K562 (cell line): Measurements from ENCODE around the gene FTL. TPM values are rescaled to one million over a fixed set of nuclear protein-coding genes. Genes with fewer than 3 reads are reported as not detected.

ENCODE experiments used
- ADNP ChIP-seq: fragments of 200-800 bp; sonication (Bioruptor generic); IDR thresholded peaks from 2 replicates; pipeline ENCODE4 v1.6.1; 2016; ENCODE audit warnings: missing genetic modification characterization, missing compliant biosample characterization
- BCL6 ChIP-seq: fragments of 250-450 bp; sonication (Bioruptor Pico); IDR thresholded peaks from 2 replicates; pipeline ENCODE4 v1.4.0; 2020
- BCOR ChIP-seq: fragments of 450-650 bp; IDR thresholded peaks from 2 replicates; pipeline ENCODE4 v1.6.1; 2016
- CBFA2T3 ChIP-seq: fragments of 450-650 bp; IDR thresholded peaks from 2 replicates; pipeline ENCODE4 v1.6.1; 2017
- CC2D1A ChIP-seq: fragments of 450-650 bp; IDR thresholded peaks from 2 replicates; pipeline ENCODE4 v1.6.1; 2017; ENCODE audit warnings: mild to moderate bottlenecking
- DNMT1 ChIP-seq: fragments of 450-650 bp; IDR thresholded peaks from 2 replicates; pipeline ENCODE4 v1.6.1; 2016; ENCODE audit warnings: antibody characterized with exemption, mild to moderate bottlenecking
- FIP1L1 ChIP-seq: fragments of 200-400 bp; formaldehyde crosslinking; IDR thresholded peaks from 2 replicates; pipeline ENCODE4 v1.6.1; 2018; ENCODE audit warnings: mild to moderate bottlenecking, low read depth, low read length; ENCODE audit not compliant: poor library complexity, severe bottlenecking
- MEF2D ChIP-seq: conservative IDR thresholded peaks from 2 replicates; pipeline ENCODE4 v1.6.1; 2016; ENCODE audit warnings: low read depth, missing genetic modification characterization, missing compliant biosample characterization
- PCBP1 ChIP-seq: fragments of 200-400 bp; formaldehyde crosslinking; IDR thresholded peaks from 2 replicates; pipeline ENCODE4 v1.6.1; 2018; ENCODE audit warnings: mild to moderate bottlenecking, low read depth, low read length; ENCODE audit not compliant: poor library complexity, severe bottlenecking
- PHF8 ChIP-seq: fragments of 200-600 bp; sonication (generic); IDR thresholded peaks from 2 replicates; pipeline ENCODE4 v1.6.1; 2012; ENCODE audit warnings: mixed run types, mild to moderate bottlenecking, inconsistent platforms, low read length, moderate library complexity, borderline replicate concordance
- RFX1 ChIP-seq: fragments of 450-650 bp; IDR thresholded peaks from 2 replicates; pipeline ENCODE4 v1.6.1; 2016; ENCODE audit warnings: mild to moderate bottlenecking, moderate library complexity
- SPI1 ChIP-seq: IDR thresholded peaks from 2 replicates; pipeline ENCODE4 v1.6.1; 2011; ENCODE audit warnings: low read depth, low read length, control low read depth, borderline replicate concordance
- SRF ChIP-seq, 2 experiments: fragments of 250-450, 450-650 bp in 1 of 2; sonication (Bioruptor Pico) in 1 of 2; sonication (generic) in 1 of 2; formaldehyde crosslinking; IDR thresholded peaks; 2 replicates each; pipeline versions ENCODE4 v1.5.0 to v1.5.1; 2020 to 2022; ENCODE audit warnings: mild to moderate bottlenecking in 1 of 2, missing genetic modification reagents in 1 of 2
- SUPT5H ChIP-seq: fragments of 450-650 bp; IDR thresholded peaks from 2 replicates; pipeline ENCODE4 v1.6.1; 2016
- YBX1 ChIP-seq: fragments of 450-650 bp; IDR thresholded peaks from 2 replicates; pipeline ENCODE4 v1.7.1; 2016; ENCODE audit warnings: mild to moderate bottlenecking
- ZFP1 ChIP-seq: fragments of 450-650 bp; formaldehyde crosslinking; IDR thresholded peaks from 2 replicates; pipeline ENCODE4 v1.4.0; 2020; ENCODE audit warnings: mild to moderate bottlenecking, mixed read lengths
- ZFX ChIP-seq: sonication (generic); formaldehyde crosslinking; IDR thresholded peaks from 2 replicates; pipeline ENCODE4 v1.8.0; 2022; ENCODE audit warnings: mild to moderate bottlenecking, missing genetic modification reagents, moderate library complexity
- polyA plus RNA-seq, 8 experiments: library from polyadenylated mRNA; depleted of rRNA in 4 of 8; stranded (reverse) in 5 of 8; unstranded in 3 of 8; fragments of >200 nt; fragmentation: Nextera tagmentation in 2 of 8; fragmentation: Illumina TruSeq in 1 of 8; extraction: Ambion mirVana in 2 of 8; extraction: Trizol in 1 of 8; gene quantifications; 2 replicates each; pipeline versions ENCODE4 v1.2.1 to v1.2.3, GENCODE V29; 2011 to 2014; ENCODE audit warnings: inconsistent platforms in 1 of 8, missing spikeins in 1 of 8
- total RNA-seq, 7 experiments: library from RNA; depleted of rRNA in 6 of 7; stranded (reverse); fragments of >200 nt in 6 of 7; fragmentation: Illumina TruSeq in 2 of 7; extraction: Trizol in 2 of 7; gene quantifications; 2 replicates each; pipeline versions ENCODE4 v1.2.1 to v1.2.3, GENCODE V29; 2011 to 2021; ENCODE audit warnings: low replicate concordance in 1 of 7
- TF ChIP-seq, protein P1 (sequence below): fragments of 200-800 bp; sonication (Bioruptor generic); IDR thresholded peaks from 2 replicates; pipeline ENCODE4 v1.6.1; 2016; ENCODE audit warnings: missing genetic modification characterization, missing compliant biosample characterization

The FTL gene
- total and polyA plus RNA-seq, 9 of the 15 experiments (the other 6 are each of a cell fraction or from before 2014, with no cell fraction given) = 1,231 to 27,415 (median 3,965) TPM

DNA sequence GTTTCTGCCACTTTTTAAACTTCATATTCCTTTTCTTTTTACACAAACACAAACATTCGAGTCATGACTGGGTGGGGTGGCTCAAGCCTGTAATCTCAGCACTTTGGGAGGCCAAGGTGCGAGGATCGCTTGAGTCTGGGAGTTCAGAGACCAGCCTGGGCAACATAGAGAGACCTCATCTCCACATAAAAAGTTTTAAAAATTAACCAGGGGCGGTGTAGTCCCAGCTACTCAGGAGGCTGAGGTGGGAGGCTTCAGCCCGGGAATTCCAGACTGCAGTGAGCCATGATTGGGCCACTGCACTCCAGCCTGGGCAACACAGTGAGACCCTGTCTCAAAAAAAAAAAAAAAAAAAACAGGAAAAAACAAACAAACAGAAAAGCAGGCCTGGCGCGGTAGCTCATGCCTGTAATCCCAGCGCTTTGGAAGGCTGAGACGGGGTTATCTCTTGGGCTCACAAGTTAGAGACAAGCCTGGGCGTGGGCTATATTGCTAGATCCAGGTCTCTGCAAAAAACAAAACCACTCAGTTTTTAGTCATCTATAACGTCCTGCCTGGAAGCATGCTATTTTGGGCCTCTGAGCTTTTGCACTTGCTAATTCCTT is 11.0 kb upstream of the FTL start (continued):
- TF ChIP-seq, protein P1, sequence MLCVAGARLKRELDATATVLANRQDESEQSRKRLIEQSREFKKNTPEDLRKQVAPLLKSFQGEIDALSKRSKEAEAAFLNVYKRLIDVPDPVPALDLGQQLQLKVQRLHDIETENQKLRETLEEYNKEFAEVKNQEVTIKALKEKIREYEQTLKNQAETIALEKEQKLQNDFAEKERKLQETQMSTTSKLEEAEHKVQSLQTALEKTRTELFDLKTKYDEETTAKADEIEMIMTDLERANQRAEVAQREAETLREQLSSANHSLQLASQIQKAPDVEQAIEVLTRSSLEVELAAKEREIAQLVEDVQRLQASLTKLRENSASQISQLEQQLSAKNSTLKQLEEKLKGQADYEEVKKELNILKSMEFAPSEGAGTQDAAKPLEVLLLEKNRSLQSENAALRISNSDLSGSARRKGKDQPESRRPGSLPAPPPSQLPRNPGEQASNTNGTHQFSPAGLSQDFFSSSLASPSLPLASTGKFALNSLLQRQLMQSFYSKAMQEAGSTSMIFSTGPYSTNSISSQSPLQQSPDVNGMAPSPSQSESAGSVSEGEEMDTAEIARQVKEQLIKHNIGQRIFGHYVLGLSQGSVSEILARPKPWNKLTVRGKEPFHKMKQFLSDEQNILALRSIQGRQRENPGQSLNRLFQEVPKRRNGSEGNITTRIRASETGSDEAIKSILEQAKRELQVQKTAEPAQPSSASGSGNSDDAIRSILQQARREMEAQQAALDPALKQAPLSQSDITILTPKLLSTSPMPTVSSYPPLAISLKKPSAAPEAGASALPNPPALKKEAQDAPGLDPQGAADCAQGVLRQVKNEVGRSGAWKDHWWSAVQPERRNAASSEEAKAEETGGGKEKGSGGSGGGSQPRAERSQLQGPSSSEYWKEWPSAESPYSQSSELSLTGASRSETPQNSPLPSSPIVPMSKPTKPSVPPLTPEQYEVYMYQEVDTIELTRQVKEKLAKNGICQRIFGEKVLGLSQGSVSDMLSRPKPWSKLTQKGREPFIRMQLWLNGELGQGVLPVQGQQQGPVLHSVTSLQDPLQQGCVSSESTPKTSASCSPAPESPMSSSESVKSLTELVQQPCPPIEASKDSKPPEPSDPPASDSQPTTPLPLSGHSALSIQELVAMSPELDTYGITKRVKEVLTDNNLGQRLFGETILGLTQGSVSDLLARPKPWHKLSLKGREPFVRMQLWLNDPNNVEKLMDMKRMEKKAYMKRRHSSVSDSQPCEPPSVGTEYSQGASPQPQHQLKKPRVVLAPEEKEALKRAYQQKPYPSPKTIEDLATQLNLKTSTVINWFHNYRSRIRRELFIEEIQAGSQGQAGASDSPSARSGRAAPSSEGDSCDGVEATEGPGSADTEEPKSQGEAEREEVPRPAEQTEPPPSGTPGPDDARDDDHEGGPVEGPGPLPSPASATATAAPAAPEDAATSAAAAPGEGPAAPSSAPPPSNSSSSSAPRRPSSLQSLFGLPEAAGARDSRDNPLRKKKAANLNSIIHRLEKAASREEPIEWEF (CRISPR knock-in tag) = 0 out of 2 replicates have a peak, but pooled peaks have one; percentile 50
- TF ChIP-seq MEF2D (tag) (peak; percentile 68), SPI1 (no peak), PHF8 (0 out of 2 replicates have a peak, but pooled peaks have one; percentile 54), SRF (CRISPR knock-in tag; IDR thresholded peaks at IDR 0.05) (0 out of 4 replicates have a peak, but pooled peaks of 1 of the 2 experiments have one; percentile 46), BCOR (peak; percentile 85), CBFA2T3 (peak; percentile 53), YBX1 (no peak), PCBP1 (no peak), CC2D1A (0 out of 2 replicates have a peak, but pooled peaks have one; percentile 38), ZFP1 (CRISPR knock-in tag) (no peak), BCL6 (no peak), RFX1 (no peak), ZFX (CRISPR knock-in tag) (peak; percentile 68), ADNP (tag) (0 out of 2 replicates have a peak, but pooled peaks have one; percentile 52), FIP1L1 (no peak), SUPT5H (0 out of 2 replicates have a peak, but pooled peaks have one; percentile 44), DNMT1 (0 out of 2 replicates have a peak, but pooled peaks have one; percentile 76)
